HG03066 (cell line): ENCODE data around the gene PAGE4.
A peak's percentile ranks its signal among the peaks of the same experiment; 100 is the strongest.

Experiments used
- ATAC-seq: cut with Tn5 transposase; IDR thresholded peaks from one replicate; pipeline ENCODE4 v1.9.1; 2021; ENCODE audit warnings: low read depth; ENCODE audit not compliant: unreplicated experiment

Gene PAGE4

GRCh38 chrX:49862093-49862492 is 33.0 kb downstream of the PAGE4 start:
- ATAC-seq, result no peak

- no peak for ATAC-seq
Measured at GRCh38 chrX:49868739-49869138, 39.6 kb downstream of the PAGE4 start.

- ATAC-seq, result no peak
Measured at GRCh38 chrX:49876750-49877149, 47.6 kb downstream of the PAGE4 start.

- ATAC-seq, result no peak
Measured at GRCh38 chrX:49877397-49878101, 48.4 kb downstream of the PAGE4 start.

- ATAC-seq, result no peak
Measured at GRCh38 chrX:49878128-49878833, 49.2 kb downstream of the PAGE4 start.

GRCh38 chrX:49878834-49879655 is 49.9 kb downstream of the PAGE4 start, which contains the start of gene USP27X:
TSS of gene USP27X (plus strand) at chrX:49879484. CDS start at chrX:49880308, 824 bp downstream.
- ATAC-seq, result peak; percentile 76

- ATAC-seq, result peak; percentile 26
Measured at GRCh38 chrX:49879656-49880277, 50.7 kb downstream of the PAGE4 start.

GRCh38 chrX:49880668-49881067 is 51.6 kb downstream of the PAGE4 start:
- ATAC-seq, result no peak
